Endothelial cell of umbilical vein (primary cell): ENCODE measurements around the gene NKIRAS1.

Source experiments
- EZH2 ChIP-seq: IDR thresholded peaks from 2 replicates; pipeline ENCODE4 v1.6.1; 2012; ENCODE audit warnings: borderline replicate concordance, low read depth, mild to moderate bottlenecking, moderate library complexity, low read length, inconsistent platforms; ENCODE audit not compliant: severe bottlenecking
- MYC ChIP-seq: IDR thresholded peaks from one replicate; pipeline ENCODE4 v1.6.1; 2011; ENCODE audit warnings: mild to moderate bottlenecking, low read depth, low read length
- POLR2AphosphoS5 ChIP-seq: IDR thresholded peaks from 2 replicates; pipeline ENCODE4 v1.6.1; 2012; ENCODE audit warnings: low read depth, mild to moderate bottlenecking, control low read depth, low read length, moderate library complexity; ENCODE audit not compliant: insufficient read depth
- TF ChIP-seq, protein P1 (sequence below), 2 donors: IDR thresholded peaks; 1 replicate in 1 of 2; 2 replicates in 1 of 2; pipeline ENCODE4 v1.5.1; 2011; ENCODE audit warnings: low read length in 2 of 2, mild to moderate bottlenecking in 2 of 2, moderate library complexity in 2 of 2, control low read depth in 1 of 2, inconsistent platforms in 1 of 2, low read depth in 1 of 2; ENCODE audit not compliant: insufficient read depth in 1 of 2; ENCODE audit errors: extremely low read depth in 1 of 2

DNA sequence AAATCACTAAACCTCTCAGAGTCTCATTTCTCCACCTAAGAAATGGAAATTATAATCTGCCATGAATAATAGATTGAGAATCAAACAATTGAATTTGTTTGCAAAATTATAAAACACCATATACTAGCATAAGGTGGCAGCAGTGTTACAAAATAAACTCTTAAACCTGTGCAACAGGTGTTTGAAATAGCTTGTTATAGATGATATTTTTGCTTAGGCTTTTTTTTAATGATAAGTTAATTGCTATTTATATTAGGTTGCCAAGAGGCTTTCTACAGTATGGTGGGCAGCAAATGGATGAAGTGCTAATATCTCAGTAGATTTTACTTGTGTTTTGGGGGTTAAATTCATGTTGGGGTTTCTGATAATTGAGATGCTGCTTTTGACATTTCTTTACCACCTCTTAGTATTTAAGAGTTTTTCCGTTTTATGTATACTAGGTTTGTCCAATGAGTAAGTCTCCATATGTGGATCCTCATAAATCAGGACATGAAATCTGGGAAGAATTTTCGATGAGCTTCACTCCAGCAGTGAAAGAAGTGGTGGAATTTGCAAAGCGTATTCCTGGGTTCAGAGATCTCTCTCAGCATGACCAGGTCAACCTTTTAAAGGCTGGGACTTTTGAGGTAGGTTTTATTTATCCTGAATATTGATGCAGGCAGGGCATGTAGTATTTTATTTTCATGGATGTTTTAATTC lies 47.9 kb upstream of the NKIRAS1 start:
- TF ChIP-seq POLR2AphosphoS5 (no peak), MYC (no peak), EZH2 (no peak)
- TF ChIP-seq, protein P1, sequence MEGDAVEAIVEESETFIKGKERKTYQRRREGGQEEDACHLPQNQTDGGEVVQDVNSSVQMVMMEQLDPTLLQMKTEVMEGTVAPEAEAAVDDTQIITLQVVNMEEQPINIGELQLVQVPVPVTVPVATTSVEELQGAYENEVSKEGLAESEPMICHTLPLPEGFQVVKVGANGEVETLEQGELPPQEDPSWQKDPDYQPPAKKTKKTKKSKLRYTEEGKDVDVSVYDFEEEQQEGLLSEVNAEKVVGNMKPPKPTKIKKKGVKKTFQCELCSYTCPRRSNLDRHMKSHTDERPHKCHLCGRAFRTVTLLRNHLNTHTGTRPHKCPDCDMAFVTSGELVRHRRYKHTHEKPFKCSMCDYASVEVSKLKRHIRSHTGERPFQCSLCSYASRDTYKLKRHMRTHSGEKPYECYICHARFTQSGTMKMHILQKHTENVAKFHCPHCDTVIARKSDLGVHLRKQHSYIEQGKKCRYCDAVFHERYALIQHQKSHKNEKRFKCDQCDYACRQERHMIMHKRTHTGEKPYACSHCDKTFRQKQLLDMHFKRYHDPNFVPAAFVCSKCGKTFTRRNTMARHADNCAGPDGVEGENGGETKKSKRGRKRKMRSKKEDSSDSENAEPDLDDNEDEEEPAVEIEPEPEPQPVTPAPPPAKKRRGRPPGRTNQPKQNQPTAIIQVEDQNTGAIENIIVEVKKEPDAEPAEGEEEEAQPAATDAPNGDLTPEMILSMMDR (IDR thresholded peaks at IDR 0.05; ENCODE audit: extremely low read depth in 1 of 2, insufficient read depth in 1 of 2, low read depth in 1 of 2, low read length in 2 of 2), result no peak
